T-helper 22 cell (primary cell): ENCODE results near the gene TMEM235.

ENCODE experiments used
- DNase-seq: peaks from one replicate; pipeline ENCODE4 v3.0.0-alpha.2; 2020; ENCODE audit warnings: low read depth

Gene TMEM235

GRCh38 chr17:78230996-78231935 is at the start of gene TMEM235:
TSS of gene TMEM235 (plus strand) at chr17:78231631. CDS start at chr17:78232024, 393 bp downstream.
- DNase-seq = no peak

- DNase-seq = no peak
These were observed 48.9 kb upstream of the TMEM235 start for GRCh38 chr17:78182504-78182903.

DNA sequence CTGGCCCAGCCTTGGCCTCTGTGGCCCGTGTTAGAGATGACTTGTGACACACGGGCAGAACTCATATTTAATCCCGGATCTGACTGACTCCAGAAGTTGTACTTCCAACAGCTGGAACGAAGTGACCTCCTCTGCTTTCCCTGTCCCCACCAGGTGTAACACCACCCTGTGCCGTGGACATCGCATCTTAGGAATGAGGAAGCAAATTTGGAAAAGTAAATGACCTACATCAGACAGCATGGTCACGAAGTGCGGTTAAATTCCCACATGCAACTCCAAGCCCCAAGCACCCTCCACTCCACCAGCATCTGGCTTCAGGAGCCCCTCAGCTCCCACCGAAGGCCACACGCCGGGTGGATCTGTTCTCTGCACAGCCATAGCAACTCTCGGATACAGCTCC is 47.5 kb upstream of the TMEM235 start:
- DNase-seq = no peak

- DNase-seq = no peak
These were observed 47.1 kb upstream of the TMEM235 start for GRCh38 chr17:78184351-78184750.

- no peak for DNase-seq
These were observed 46.6 kb upstream of the TMEM235 start for GRCh38 chr17:78184868-78185267.

- DNase-seq = no peak
These were observed 45.3 kb upstream of the TMEM235 start for GRCh38 chr17:78185981-78186691.

DNA sequence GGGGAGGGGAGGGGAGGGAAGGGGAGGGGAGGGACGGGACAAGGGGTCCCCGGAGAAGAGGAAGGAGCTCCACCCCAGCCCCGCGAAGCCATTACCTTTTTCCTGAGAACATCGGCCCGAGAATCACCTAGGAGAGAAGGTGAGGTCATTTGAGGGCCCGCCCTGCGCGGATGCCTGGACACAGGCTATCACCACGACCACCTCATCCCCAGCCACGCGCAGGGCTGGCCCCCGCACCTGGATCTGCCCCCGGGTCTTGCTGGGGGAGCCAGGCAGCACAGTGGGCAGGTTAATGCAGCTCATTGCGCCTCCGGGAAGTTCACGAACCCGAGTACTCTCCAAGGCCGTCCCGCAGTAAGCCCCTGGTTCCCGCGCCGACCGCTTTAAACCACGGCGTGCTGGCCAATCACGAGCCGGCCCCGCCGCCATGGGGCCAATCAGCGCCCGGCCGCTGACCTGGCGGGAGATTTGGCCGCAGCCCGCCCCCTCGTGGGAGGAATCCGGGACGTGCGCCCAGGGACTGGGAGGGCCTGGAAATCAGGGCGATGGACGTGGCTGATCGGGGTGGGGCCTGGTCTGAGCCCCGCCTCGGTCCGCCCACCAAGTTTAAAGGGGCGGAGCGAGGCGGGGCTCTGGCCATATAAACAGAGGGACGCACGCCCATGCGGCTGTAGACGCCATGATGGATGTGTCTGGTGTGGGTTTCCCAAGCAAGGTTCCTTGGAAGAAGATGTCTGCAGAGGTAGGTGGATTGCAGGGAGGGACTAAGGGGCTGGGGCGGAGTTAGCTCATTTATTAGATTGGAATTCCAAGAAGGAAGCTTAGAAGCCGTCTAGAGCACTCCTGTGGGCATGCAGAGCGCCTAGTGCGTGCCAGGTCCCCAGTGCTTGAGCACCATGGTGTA is 44.5 kb upstream of the TMEM235 start, which contains the start of the genes AFMID and TK1:
Gene AFMID, plus strand, starts transcription at position 671 of the 904 bp plus-strand sequence. Its CDS starts 9 bp downstream, at position 680.
Gene TK1, minus strand, starts transcription at position 361 of the 904 bp plus-strand sequence. Its CDS starts 58 bp downstream, at position 303.
- DNase-seq = peak; percentile 64

DNA sequence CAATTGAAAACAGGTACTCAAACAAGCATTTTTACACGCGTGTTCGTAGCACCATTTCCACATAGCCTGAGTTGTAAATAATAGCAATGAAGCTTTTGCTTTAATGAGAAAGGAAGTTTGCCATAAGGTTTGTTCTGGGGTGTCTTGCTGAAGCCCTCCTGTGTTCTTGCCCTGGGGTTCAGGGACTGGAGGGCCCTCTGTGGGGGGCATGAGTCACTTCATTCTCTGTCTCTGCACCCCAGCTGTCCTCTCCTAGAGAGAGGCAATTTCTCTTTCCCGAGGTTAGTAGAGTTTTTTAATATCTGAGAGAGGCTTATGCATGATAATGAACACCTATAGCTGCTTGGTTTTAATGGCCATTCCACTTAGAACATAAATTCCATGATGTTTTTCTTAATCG is 34.7 kb upstream of the TMEM235 start:
- DNase-seq = no peak

DNA sequence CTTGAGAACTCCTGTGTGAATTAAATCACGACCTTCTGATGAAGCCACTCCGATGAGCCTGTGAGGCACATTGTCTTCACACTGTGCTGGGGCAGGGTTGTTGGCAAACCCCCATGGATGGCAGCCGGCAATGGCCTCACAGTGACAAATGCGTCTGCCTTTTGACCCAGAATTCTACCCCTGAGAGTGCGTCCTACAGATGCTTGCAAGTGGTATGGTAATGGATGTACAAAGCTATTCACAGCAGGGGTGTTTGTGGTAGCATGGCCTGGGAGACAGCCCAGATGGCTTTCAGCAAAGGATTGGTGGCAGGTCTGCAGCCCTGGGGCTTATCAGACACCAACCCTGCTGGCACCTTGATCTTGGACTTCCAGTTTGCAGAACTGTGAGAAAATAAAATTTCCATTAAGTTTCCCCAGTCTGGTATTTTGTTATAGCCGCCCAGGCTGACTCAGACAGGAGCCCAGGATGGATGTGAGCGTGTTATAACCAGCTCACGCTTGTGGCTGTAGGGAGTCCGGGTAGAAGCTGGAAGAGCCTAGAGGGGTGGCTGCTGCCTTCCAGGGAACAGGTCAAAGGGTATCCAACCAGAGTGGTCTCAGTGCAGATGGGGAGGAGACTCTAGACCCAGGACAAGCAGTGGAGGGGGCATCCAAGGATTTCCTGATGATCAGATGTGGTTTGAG is 34.1 kb upstream of the TMEM235 start:
- DNase-seq = no peak

DNA sequence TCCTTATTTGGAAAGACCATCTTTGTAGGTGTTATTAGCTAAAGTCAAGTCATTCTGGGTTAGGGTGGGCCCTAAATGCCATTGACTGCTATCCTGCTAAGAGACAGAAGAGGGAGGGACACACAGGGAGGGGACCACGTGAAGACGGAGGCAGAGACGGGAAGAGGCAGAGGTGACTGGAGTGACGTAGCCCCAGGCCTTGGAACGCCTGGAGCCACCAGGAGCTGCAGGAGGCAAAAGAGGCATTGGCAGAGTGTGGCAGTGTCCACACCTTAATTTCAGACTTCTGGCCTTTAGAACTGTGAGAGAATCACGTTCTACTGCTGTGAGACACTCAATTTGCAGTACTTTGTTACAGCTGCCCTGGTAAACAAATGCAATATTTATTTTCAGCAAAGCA is 31.0 kb upstream of the TMEM235 start:
- no peak for DNase-seq

GRCh38 chr17:78202666-78203065 is 28.8 kb upstream of the TMEM235 start:
- no peak for DNase-seq

DNA sequence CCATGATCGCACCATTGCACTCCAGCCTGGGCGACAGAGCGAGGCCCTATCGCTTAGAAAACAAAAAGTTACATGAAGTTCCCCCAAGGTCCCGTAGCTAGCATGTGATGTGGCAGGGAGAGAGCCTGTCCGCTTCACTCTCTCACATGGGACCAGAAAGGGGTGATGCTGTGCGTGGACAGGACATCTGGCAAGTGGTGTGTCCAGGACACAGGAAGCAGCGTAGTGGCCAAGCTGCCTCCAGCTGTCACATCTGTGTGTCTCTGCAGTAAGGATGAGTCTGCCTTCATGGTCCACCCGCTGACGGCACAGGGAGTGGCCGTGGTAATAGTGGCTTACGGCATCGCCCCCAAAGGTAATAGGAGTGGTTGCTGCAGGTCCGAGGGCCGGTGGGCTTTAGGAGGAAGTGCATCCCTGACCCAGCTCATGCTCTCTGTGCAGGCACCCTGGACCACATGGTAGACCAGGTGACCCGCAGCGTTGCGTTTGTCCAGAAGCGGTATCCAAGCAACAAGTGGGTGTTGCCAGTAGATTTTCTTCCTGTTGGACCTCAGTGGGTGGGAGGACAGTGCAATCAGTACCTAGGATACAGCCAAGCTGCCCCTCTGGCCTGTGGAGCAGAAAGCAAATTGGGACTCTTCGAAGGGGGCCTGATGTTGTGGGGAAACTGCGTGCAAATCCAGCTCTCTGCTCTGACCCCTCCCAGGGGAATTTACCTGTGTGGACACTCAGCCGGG is 26.9 kb upstream of the TMEM235 start:
- no peak for DNase-seq

GRCh38 chr17:78205124-78205775 is 26.2 kb upstream of the TMEM235 start:
- DNase-seq = no peak

DNA sequence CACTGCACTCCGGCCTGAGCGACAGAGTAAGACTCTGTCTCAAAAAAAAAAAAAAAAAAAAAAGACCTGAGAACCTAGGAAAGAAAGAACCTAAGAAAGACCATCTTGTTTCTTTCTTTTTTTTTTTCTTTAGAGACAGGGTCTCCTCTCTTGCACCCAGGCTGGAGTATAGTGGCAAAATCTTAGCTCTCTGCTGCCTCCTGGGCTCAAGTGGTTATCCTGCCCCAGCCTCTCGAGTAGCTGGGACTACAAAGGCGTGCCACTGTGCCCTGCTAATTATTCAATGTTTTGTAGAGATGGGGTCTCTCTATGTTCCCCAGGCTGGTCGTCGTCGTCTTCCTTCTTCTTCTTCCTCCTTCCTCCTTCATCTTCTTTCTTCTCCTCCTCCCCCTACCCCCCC is 25.1 kb upstream of the TMEM235 start:
- no peak for DNase-seq

DNA sequence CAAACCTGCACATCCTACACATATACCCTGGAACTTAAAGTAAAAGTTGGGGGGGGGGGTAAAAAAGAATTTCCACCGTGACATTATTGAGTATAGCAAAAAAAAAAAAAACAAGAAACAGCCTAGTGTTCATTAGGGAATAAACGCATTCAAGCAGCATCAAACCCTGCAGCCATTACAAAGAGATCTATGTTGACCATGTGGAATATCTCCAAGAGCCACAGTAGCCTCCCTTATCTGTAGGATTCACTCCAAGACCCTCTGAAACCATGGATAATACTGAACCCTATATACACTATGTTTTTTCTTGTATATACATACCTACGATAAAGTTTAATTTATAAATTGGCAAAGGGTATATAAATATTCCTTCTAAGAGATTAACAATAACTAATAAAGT is 22.9 kb upstream of the TMEM235 start:
- DNase-seq = no peak

DNA sequence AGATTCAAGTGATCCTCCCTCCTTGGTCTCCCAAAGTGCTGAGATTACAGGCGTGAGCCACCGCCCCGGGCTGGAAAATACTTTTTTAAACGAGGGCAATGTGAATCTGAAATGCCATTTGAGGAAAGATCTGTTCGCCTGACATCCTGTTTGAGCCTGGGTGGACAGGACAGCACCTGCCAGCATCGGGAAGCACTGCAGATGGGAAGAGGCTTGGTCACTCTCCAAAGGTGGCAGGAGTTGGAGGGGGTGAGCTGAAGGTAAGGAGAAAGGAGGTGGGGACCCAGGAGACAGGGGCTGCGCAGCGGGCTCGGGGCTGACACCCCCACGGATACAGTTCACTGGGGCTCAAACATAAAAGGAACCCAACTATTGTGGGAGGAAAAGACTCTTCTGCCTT is 21.3 kb upstream of the TMEM235 start:
- DNase-seq = no peak

- DNase-seq = no peak
These were observed 20.4 kb upstream of the TMEM235 start for GRCh38 chr17:78211032-78211431.

- peak; percentile 76 for DNase-seq
These were observed 17.3 kb upstream of the TMEM235 start, which contains the start of gene BIRC5 for GRCh38 chr17:78214016-78214705. TSS of gene BIRC5 (plus strand) at chr17:78214253. CDS start at chr17:78214317, 64 bp downstream.

GRCh38 chr17:78214706-78215061 is 16.7 kb upstream of the TMEM235 start:
- no peak for DNase-seq
